H9 (cell line): Measurements from ENCODE around the gene MICALL2. TPM values are rescaled to one million over a fixed set of nuclear protein-coding genes. Genes with fewer than 3 reads are reported as not detected.

Experiments
- DNase-seq: peaks from one replicate; pipeline ENCODE4 v3.0.0-alpha.2; 2017
- H2AFZ ChIP-seq: one replicate; pipeline ENCODE4 v1.6.1; 2013; ENCODE audit warnings: mild to moderate bottlenecking, low read length, control low read depth, moderate library complexity
- H2AK5ac ChIP-seq: 2 replicates; pipeline ENCODE4 v1.6.1; 2013; ENCODE audit warnings: low read length, control low read depth, mixed read lengths; ENCODE audit not compliant: insufficient read length
- H2BK120ac ChIP-seq: one replicate; pipeline ENCODE4 v1.6.1; 2013; ENCODE audit warnings: low read depth, mild to moderate bottlenecking, low read length, control low read depth, inconsistent platforms; ENCODE audit not compliant: poor library complexity, severe bottlenecking
- H2BK12ac ChIP-seq: 2 replicates; pipeline ENCODE4 v1.6.1; 2013; ENCODE audit warnings: low read length, control low read depth, mixed read lengths, low read depth; ENCODE audit not compliant: insufficient read length
- H2BK15ac ChIP-seq: 2 replicates; pipeline ENCODE4 v1.6.1; 2013; ENCODE audit warnings: low read depth, low read length, control low read depth
- H2BK20ac ChIP-seq: one replicate; pipeline ENCODE4 v1.6.1; 2013; ENCODE audit warnings: low read depth, mild to moderate bottlenecking, low read length, control low read depth, inconsistent platforms; ENCODE audit not compliant: poor library complexity, severe bottlenecking
- H2BK5ac ChIP-seq: 2 replicates; pipeline ENCODE4 v1.6.1; 2013; ENCODE audit warnings: low read length, control low read depth, mixed read lengths; ENCODE audit not compliant: insufficient read length
- H3K14ac ChIP-seq: 2 replicates; pipeline ENCODE4 v1.6.1; 2013; ENCODE audit warnings: low read length, control low read depth; ENCODE audit not compliant: insufficient read depth
- H3K18ac ChIP-seq: 2 replicates; pipeline ENCODE4 v1.6.1; 2013; ENCODE audit warnings: low read depth, mild to moderate bottlenecking, mixed read lengths, low read length, control low read depth; ENCODE audit not compliant: insufficient read length
- H3K23ac ChIP-seq: 2 replicates; pipeline ENCODE4 v1.6.1; 2013; ENCODE audit warnings: low read length, control low read depth, mixed read lengths, low read depth; ENCODE audit not compliant: insufficient read length
- H3K23me2 ChIP-seq: 2 replicates; pipeline ENCODE4 v1.6.1; 2013; ENCODE audit warnings: low read depth, mild to moderate bottlenecking, mixed read lengths, low read length, control low read depth; ENCODE audit not compliant: insufficient read length, poor library complexity, severe bottlenecking
- H3K27ac ChIP-seq: 2 replicates; pipeline ENCODE4 v1.5.1; 2013; ENCODE audit warnings: low read length, control low read depth, mixed read lengths, low read depth; ENCODE audit not compliant: insufficient read length
- H3K27me3 ChIP-seq: 2 replicates; pipeline ENCODE4 v1.6.1; 2013; ENCODE audit warnings: low read length, control low read depth, inconsistent platforms; ENCODE audit not compliant: insufficient read depth
- H3K4ac ChIP-seq: 2 replicates; pipeline ENCODE4 v1.6.1; 2013; ENCODE audit warnings: low read depth, mild to moderate bottlenecking, control low read depth, inconsistent platforms, low read length, moderate library complexity
- H3K4me1 ChIP-seq: 2 replicates; pipeline ENCODE4 v1.6.1; 2013; ENCODE audit warnings: low read length, control low read depth, inconsistent platforms; ENCODE audit not compliant: insufficient read depth
- H3K4me2 ChIP-seq: 2 replicates; pipeline ENCODE4 v1.6.1; 2013; ENCODE audit warnings: low read length, control low read depth, mixed read lengths; ENCODE audit not compliant: insufficient read length, insufficient read depth
- H3K56ac ChIP-seq: 2 replicates; pipeline ENCODE4 v1.6.1; 2013; ENCODE audit warnings: low read depth, mild to moderate bottlenecking, mixed read lengths, low read length, control low read depth; ENCODE audit not compliant: insufficient read length
- H3K79me1 ChIP-seq: 2 replicates; pipeline ENCODE4 v1.6.1; 2013; ENCODE audit warnings: low read depth, mild to moderate bottlenecking, moderate library complexity, low read length, control low read depth, inconsistent platforms; ENCODE audit not compliant: insufficient read depth, poor library complexity, severe bottlenecking
- H3K79me2 ChIP-seq: 2 replicates; pipeline ENCODE4 v1.6.1; 2013; ENCODE audit warnings: low read length, control low read depth, inconsistent platforms; ENCODE audit not compliant: insufficient read depth
- H3K9ac ChIP-seq: 2 replicates; pipeline ENCODE4 v1.6.1; 2013; ENCODE audit warnings: low read length, control low read depth, mixed read lengths; ENCODE audit not compliant: insufficient read length; ENCODE audit errors: extremely low read depth
- H3K9me3 ChIP-seq: one replicate; pipeline ENCODE4 v1.6.1; 2013; ENCODE audit warnings: low read depth, low read length, inconsistent platforms; ENCODE audit not compliant: control insufficient read depth
- H3T11ph ChIP-seq: one replicate; pipeline ENCODE4 v1.6.1; 2013; ENCODE audit warnings: mild to moderate bottlenecking, low read length, control low read depth, inconsistent platforms
- H4K20me1 ChIP-seq: one replicate; pipeline ENCODE4 v1.6.1; 2013; ENCODE audit not compliant: control insufficient read depth, insufficient read length, insufficient read depth
- H4K5ac ChIP-seq: 2 replicates; pipeline ENCODE4 v1.6.1; 2013; ENCODE audit warnings: low read depth, mild to moderate bottlenecking, mixed read lengths, low read length, control low read depth; ENCODE audit not compliant: insufficient read length
- H4K8ac ChIP-seq: replicated peaks from 2 replicates; pipeline ENCODE4 v1.6.1; 2013; ENCODE audit warnings: low read length, control low read depth, mixed read lengths, low read depth; ENCODE audit not compliant: insufficient read length
- H4K91ac ChIP-seq: 2 replicates; pipeline ENCODE4 v1.6.1; 2013; ENCODE audit warnings: low read depth, mild to moderate bottlenecking, moderate library complexity, mixed read lengths, low read length, control low read depth; ENCODE audit not compliant: insufficient read length
- H3K27ac Mint-ChIP-seq, 3 experiments: 2 replicates in 2 of 3; 3 replicates in 1 of 3; pipeline ENCODE4 v1.8.0; 2020 to 2021; ENCODE audit warnings: mixed read lengths in 3 of 3, mild to moderate bottlenecking in 1 of 3, moderate library complexity in 1 of 3
- H3K27me3 Mint-ChIP-seq: 2 replicates; pipeline ENCODE4 v1.8.0; 2021; ENCODE audit warnings: low read depth, mild to moderate bottlenecking, moderate library complexity, mixed read lengths
- H3K36me3 Mint-ChIP-seq, 3 experiments: 2 replicates in 2 of 3; 3 replicates in 1 of 3; pipeline ENCODE4 v1.8.0; 2020 to 2021; ENCODE audit warnings: low read depth in 3 of 3, mixed read lengths in 3 of 3; ENCODE audit not compliant: insufficient read depth in 1 of 3
- H3K4me1 Mint-ChIP-seq, 2 experiments: 2 replicates each; pipeline ENCODE4 v1.8.0; 2020; ENCODE audit warnings: mixed read lengths in 2 of 2
- H3K4me3 Mint-ChIP-seq, 2 experiments: 2 replicates in 1 of 2; 3 replicates in 1 of 2; pipeline ENCODE4 v1.8.0; 2020 to 2021; ENCODE audit warnings: mild to moderate bottlenecking in 2 of 2, mixed read lengths in 2 of 2, moderate library complexity in 1 of 2
- H3K9me3 Mint-ChIP-seq, 2 experiments: 2 replicates in 1 of 2; 3 replicates in 1 of 2; pipeline ENCODE4 v1.8.0; 2020; ENCODE audit warnings: mild to moderate bottlenecking in 2 of 2, mixed read lengths in 2 of 2, moderate library complexity in 1 of 2
- WGBS: extraction: QIAGEN DNeasy Blood & Tissue Kit; methylation state at CpG from one replicate; pipeline ENCODE4 v1.1.7; 2013; ENCODE audit warnings: missing lambda C conversion rate, low lambda C conversion rate, mixed read lengths; ENCODE audit not compliant: insufficient read length; ENCODE audit errors: extremely low coverage; 5-methylcytosine and 5-hydroxymethylcytosine counted together
- total RNA-seq: library from RNA; stranded (reverse); gene quantifications from 2 replicates; pipeline ENCODE4 v1.2.1, GENCODE V29; 2021
- TF ChIP-seq, protein P1 (sequence below): fragments of 200-600 bp; sonication (generic); conservative IDR thresholded peaks from 3 replicates; pipeline ENCODE4 v1.8.0; 2021; ENCODE audit warnings: antibody characterized with exemption, mild to moderate bottlenecking

The MICALL2 gene
- total RNA-seq, 1 experiment from 2014 or later, result 7.1 TPM

DNA sequence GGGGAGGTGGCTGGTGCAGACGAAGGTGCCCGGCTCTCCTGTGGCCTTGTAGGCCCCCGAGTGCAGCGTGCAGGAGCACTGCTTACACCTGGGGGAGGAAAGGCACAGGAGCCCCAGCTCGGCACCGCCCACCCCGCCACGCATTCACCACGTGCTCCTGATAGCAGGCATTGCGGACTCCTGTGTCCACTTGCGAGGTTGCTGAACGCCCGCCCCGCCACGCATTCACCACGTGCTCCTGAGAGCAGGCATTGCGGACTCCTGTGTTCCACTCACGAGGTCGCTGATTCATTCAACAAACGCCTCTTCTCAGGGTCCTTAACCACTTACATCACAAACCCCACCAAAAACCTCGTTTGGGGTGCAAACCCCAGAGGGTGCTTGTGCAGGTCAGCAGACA, 13.9 kb downstream of the MICALL2 start:
- Histone ChIP-seq H2BK5ac (no peak overlapping the region), H3K27me3 (no peaks in the 10 kb centered on the region), H2AK5ac (no peak overlapping the region), H3K14ac (no peak overlapping the region), H4K91ac (no peak overlapping the region), H3K23me2 (no peaks in the 10 kb centered on the region), H2BK15ac (no peak overlapping the region), H3T11ph (no peak overlapping the region), H4K8ac (no peak overlapping the region), H3K79me2 (no peaks in the 10 kb centered on the region), H3K9ac (no peak overlapping the region), H3K4ac (no peak overlapping the region), H3K27ac (no peak overlapping the region), H3K79me1 (no peaks in the 10 kb centered on the region), H3K23ac (no peak overlapping the region), H2BK120ac (no peak overlapping the region), H3K18ac (no peak overlapping the region), H4K5ac (no peak overlapping the region), H2BK12ac (no peak overlapping the region), H3K56ac (no peak overlapping the region), H3K4me1 (no peaks in the 10 kb centered on the region), H3K9me3 (no peaks in the 10 kb centered on the region), H2AFZ (no peak overlapping the region), H2BK20ac (no peak overlapping the region), H4K20me1 (no peaks in the 10 kb centered on the region), H3K4me2 (no peak overlapping the region)
- TF ChIP-seq, protein P1, sequence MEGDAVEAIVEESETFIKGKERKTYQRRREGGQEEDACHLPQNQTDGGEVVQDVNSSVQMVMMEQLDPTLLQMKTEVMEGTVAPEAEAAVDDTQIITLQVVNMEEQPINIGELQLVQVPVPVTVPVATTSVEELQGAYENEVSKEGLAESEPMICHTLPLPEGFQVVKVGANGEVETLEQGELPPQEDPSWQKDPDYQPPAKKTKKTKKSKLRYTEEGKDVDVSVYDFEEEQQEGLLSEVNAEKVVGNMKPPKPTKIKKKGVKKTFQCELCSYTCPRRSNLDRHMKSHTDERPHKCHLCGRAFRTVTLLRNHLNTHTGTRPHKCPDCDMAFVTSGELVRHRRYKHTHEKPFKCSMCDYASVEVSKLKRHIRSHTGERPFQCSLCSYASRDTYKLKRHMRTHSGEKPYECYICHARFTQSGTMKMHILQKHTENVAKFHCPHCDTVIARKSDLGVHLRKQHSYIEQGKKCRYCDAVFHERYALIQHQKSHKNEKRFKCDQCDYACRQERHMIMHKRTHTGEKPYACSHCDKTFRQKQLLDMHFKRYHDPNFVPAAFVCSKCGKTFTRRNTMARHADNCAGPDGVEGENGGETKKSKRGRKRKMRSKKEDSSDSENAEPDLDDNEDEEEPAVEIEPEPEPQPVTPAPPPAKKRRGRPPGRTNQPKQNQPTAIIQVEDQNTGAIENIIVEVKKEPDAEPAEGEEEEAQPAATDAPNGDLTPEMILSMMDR, result no peak
- no peaks in the 10 kb centered on the region for H3K27me3 Mint-ChIP-seq
- no peaks in the 10 kb centered on the region for H3K36me3 Mint-ChIP-seq
- no CpG with 5 or more reads among the region's 21 CpGs for WGBS
- DNase-seq, result no peak
- peaks cover 3% of the 10 kb centered on the region in 2 experiments; a peak in 1 of 4 replicates for H3K4me1 Mint-ChIP-seq
- H3K9me3 Mint-ChIP-seq, result no peaks in the 10 kb centered on the region; a peak in 1 of 5 replicates
- no peak overlapping the region for H3K27ac Mint-ChIP-seq
- H3K4me3 Mint-ChIP-seq, result no peak overlapping the region
